GM12873 (cell line): ENCODE measurements around the gene OGFOD1.

ENCODE experiments used
- TF ChIP-seq, protein P1 (sequence below): IDR thresholded peaks from 2 replicates; pipeline ENCODE4 v1.5.1; 2012; ENCODE audit warnings: low read depth, mild to moderate bottlenecking, moderate library complexity, low read length, control low read depth; ENCODE audit not compliant: insufficient read depth; ENCODE audit errors: missing control alignments

The OGFOD1 gene

DNA sequence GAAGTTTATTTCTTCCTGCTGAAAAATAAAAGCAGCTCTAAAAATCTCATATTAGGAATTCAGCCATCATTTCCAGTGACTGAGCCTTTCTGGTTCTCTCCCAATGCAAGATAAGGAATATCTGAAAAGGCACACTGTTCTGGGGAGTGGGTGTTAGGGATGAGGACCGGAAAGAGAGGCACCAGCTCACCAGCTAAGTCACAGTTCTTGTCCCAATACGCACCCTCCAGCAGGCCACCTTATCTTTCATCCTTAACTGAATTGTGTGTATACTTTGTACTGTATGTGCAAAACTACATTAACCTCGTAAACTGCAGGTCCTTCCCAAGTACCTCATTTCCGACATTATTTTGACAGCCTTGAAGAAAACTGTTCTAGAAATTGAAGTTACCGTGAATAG is 37.0 kb upstream of the OGFOD1 start:
- TF ChIP-seq, protein P1, sequence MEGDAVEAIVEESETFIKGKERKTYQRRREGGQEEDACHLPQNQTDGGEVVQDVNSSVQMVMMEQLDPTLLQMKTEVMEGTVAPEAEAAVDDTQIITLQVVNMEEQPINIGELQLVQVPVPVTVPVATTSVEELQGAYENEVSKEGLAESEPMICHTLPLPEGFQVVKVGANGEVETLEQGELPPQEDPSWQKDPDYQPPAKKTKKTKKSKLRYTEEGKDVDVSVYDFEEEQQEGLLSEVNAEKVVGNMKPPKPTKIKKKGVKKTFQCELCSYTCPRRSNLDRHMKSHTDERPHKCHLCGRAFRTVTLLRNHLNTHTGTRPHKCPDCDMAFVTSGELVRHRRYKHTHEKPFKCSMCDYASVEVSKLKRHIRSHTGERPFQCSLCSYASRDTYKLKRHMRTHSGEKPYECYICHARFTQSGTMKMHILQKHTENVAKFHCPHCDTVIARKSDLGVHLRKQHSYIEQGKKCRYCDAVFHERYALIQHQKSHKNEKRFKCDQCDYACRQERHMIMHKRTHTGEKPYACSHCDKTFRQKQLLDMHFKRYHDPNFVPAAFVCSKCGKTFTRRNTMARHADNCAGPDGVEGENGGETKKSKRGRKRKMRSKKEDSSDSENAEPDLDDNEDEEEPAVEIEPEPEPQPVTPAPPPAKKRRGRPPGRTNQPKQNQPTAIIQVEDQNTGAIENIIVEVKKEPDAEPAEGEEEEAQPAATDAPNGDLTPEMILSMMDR = no peak

DNA sequence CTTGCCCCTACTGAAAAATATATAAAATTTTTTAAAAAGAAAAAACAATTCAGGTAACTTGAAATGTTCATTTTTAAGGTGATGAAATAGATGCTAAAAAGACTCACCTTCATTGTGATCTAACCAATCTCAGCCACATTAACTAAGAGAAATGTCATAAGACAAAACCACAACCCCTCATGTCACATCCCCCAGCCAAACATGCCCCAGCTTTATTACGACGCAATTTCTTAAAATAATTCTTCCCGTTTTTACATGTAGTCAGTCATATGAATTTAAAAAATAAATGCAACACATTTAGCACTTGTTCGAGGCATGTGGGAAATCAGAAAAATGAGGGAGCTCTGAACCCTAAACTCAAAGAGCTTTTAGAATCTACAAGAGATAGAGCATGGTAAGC is 35.5 kb upstream of the OGFOD1 start:
- TF ChIP-seq, protein P1 = no peak

DNA sequence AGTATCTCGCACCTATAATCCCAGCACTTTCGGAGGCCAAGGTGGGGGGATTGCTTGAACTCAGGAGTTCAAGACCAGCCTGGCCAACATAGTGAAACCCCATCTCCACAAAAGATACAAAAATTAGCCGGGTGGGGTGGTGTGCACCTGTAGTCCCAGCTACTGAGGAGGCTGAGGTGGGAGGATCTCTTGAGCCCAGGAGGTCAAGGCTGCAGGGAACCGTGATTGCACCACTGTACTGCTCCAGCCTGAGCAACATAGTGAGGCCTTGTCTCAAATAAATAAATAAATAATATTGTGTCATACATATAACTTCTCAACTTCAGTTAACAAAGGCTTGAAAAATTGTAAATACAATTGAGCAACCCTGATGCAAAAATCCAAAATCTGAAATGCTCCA is 34.2 kb upstream of the OGFOD1 start:
- TF ChIP-seq, protein P1 = no peak

DNA sequence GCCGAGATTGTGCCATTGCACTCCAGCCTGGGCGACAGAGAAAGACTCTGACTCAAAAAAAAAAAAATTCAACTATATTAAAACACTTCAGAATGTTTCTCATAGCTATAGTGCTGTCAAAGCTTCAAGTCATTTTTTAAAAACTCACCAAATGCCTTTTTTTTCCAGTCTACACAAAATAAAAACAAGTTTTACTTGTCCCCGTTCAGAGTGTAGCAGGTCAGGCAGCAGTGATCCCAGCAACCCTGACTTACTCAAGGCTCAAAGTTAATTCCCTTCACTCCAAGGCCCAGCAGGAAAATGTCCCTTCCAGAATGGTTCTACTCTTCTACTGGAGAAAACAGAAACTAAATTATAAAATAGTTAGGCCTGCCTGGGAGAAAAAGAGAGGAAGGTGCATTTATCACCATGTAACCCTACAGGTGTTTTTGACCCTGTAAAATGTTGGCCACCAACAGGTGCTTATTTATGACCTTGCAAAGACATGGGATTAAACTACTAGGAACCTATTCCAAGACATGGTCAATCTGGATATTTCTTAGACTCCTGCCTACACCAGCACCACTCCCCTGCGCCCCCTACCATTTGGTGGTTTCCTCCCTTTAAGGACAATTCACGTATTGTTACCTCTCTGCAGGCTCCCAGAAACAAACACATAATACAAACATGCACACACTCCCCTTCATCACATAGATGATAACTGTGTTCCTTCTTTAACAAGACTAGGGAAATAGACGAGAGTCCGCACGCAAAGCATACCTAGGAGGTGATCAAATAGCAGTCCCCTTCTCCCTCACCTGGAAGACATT is 31.4 kb upstream of the OGFOD1 start:
- TF ChIP-seq, protein P1 = no peak

DNA sequence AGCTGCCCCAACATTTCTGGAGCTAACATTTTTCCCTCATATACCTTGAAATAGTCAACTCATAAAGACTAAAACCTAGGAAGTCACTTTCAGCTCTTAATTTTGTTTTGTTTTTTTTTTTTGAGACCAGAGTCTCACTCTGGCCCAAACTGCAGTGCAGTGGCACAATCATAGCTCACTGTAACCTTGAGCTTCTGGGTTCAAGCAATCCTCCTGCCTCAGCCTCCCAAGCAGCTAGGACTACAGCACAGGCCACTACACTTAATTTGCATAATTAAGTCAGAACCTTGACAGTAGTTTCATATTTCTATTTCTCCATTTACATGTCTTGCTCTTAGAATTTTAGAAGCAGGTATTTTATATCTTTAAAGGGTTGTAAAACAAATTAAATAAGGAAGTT is 30.7 kb upstream of the OGFOD1 start:
- TF ChIP-seq, protein P1 = no peak

DNA sequence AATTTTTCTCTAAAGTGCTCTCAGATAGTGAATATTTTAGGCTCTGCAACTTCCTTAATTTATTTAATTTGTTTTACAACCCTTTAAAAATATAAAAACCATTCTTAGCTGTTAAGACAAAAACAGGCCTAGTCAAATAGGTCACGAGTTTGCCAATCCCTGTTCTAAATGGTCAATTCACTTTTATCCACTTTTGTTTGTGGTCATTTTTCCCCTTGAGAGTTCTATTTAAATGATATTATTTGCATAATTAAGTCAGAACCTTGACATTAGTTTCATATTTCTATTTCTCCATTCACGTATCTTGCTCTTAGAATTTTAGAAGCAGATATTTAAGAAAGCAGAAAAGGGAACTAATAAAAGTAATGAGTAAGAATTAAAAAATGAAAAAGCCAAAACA is 30.0 kb upstream of the OGFOD1 start:
- TF ChIP-seq, protein P1 = no peak

DNA sequence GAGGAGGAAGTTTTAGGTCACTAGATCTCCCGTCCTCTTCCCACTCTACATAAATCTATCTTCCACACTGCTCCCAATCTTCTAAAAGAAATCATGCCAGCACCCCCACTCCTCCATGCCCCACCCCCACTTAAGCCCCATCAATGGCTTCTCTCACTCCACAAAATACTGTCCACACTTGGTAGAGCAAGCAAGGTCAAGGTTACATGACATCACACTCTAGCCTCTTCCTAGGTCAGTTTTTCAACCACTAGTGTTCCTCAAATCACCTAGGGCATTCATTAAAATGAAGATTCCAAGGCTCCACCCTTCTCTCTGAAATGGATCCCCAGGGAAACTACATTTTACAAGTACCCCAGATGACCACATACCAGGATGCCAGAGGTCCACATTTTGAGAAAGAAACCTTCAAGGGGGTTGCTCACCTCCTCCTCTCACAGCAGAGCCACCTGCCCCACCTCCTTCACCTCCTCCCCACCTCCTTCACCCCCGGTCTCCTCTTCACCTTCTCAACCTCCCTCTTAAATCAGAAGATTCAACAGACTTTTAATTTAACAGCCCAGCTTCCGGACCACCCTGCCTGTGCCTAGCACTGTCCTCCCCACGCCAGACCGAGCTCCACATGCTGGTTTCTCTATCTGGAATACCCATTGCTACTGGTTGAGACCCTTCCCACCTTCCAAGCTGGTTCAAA is 29.2 kb upstream of the OGFOD1 start:
- TF ChIP-seq, protein P1 = no peak
